ENCODE measurements around the gene ATP8A2. TPM values are rescaled to one million over a fixed set of nuclear protein-coding genes. Genes with fewer than 3 reads are reported as not detected.

ATP8A2 gene
- total RNA-seq, 4 donors from 2014 or later, result 0.13 to 0.29 (median 0.24) TPM

GRCh38 chr13:25958986-25959385 is 587.2 kb downstream of the ATP8A2 start:
- intact Hi-C loops (cut with DNase I), result no loop called here
- H3K36me3 ChIP-seq, result no peaks in the 10 kb centered on the region
- H3K4me1 ChIP-seq, result no peaks in the 10 kb centered on the region
- H3K9me3 ChIP-seq, result no peaks in the 10 kb centered on the region
- 81 to 86% methylated on average over 1 of the region's 1 CpG for WGBS, 2 donors
- no peaks in the 10 kb centered on the region for H3K27me3 ChIP-seq
- TF ChIP-seq CTCF (IDR thresholded peaks at IDR 0.05) (no peak), POLR2A (IDR thresholded peaks at IDR 0.05) (no peak)
- no peak overlapping the region for H3K27ac ChIP-seq
- DNase-seq, result no peak
- no peak overlapping the region for H3K4me3 ChIP-seq (replicated peaks in 1 of 3)

GRCh38 chr13:25961294-25961693 is 589.5 kb downstream of the ATP8A2 start:
- DNase-seq, result no peak
- WGBS, 2 donors, result 83 to 84% methylated on average over 7 of the region's 7 CpGs
- intact Hi-C loops (cut with DNase I), result no loop called here
- Histone ChIP-seq H3K4me1 (no peaks in the 10 kb centered on the region), H3K4me3 (replicated peaks in 1 of 3) (no peak overlapping the region), H3K36me3 (no peaks in the 10 kb centered on the region), H3K27me3 (no peaks in the 10 kb centered on the region), H3K27ac (no peak overlapping the region), H3K9me3 (no peaks in the 10 kb centered on the region)
- no peak for TF ChIP-seq CTCF (IDR thresholded peaks at IDR 0.05)
- no peak for TF ChIP-seq POLR2A (IDR thresholded peaks at IDR 0.05)

GRCh38 chr13:25963674-25964073 is 591.9 kb downstream of the ATP8A2 start:
- Histone ChIP-seq H3K27me3 (no peaks in the 10 kb centered on the region), H3K36me3 (no peaks in the 10 kb centered on the region), H3K4me1 (no peaks in the 10 kb centered on the region), H3K4me3 (replicated peaks in 1 of 3) (no peak overlapping the region), H3K27ac (no peak overlapping the region), H3K9me3 (no peaks in the 10 kb centered on the region)
- TF ChIP-seq CTCF (IDR thresholded peaks at IDR 0.05) (no peak), POLR2A (IDR thresholded peaks at IDR 0.05) (no peak)
- no peak for DNase-seq
- 52 to 59% methylated on average over 4 of the region's 4 CpGs for WGBS, 2 donors
- intact Hi-C loops (cut with DNase I), result no loop called here

- Histone ChIP-seq H3K36me3 (no peaks in the 10 kb centered on the region), H3K27me3 (no peaks in the 10 kb centered on the region), H3K27ac (no peak overlapping the region), H3K4me1 (no peaks in the 10 kb centered on the region), H3K4me3 (replicated peaks in 1 of 3) (no peak overlapping the region), H3K9me3 (no peaks in the 10 kb centered on the region)
- DNase-seq, result no peak
- intact Hi-C loops (cut with DNase I), result no loop called here
- TF ChIP-seq CTCF (IDR thresholded peaks at IDR 0.05) (no peak), POLR2A (IDR thresholded peaks at IDR 0.05) (no peak)
- WGBS, 2 donors, result 82 to 85% methylated on average over 2 of the region's 2 CpGs
Measured at GRCh38 chr13:25965596-25965995, 593.8 kb downstream of the ATP8A2 start.

- no peaks in the 10 kb centered on the region for H3K9me3 ChIP-seq
- no peak overlapping the region for H3K27ac ChIP-seq
- no peak for DNase-seq
- WGBS, 2 donors, result 86 to 92% methylated on average over 4 of the region's 4 CpGs
- intact Hi-C loops (cut with DNase I), result no loop called here
- H3K4me3 ChIP-seq (replicated peaks in 1 of 3), result no peak overlapping the region
- TF ChIP-seq POLR2A (IDR thresholded peaks at IDR 0.05), result no peak
- no peak for TF ChIP-seq CTCF (IDR thresholded peaks at IDR 0.05)
- no peaks in the 10 kb centered on the region for H3K27me3 ChIP-seq
- H3K4me1 ChIP-seq, result no peaks in the 10 kb centered on the region
- no peaks in the 10 kb centered on the region for H3K36me3 ChIP-seq
Measured at GRCh38 chr13:25966086-25966485, 594.3 kb downstream of the ATP8A2 start.
